H1 (cell line): ENCODE results near the gene PHRF1. TPM values are rescaled to one million over a fixed set of nuclear protein-coding genes. Genes with fewer than 3 reads are reported as not detected.

ENCODE experiments used
- CTCF ChIP-seq, 3 experiments: IDR thresholded peaks; 1 replicate in 2 of 3; 2 replicates in 1 of 3; pipeline versions ENCODE4 v1.5.1 to v1.6.1; 2011; ENCODE audit warnings: low read length in 3 of 3, mild to moderate bottlenecking in 3 of 3, inconsistent platforms in 2 of 3, low read depth in 1 of 3, moderate library complexity in 1 of 3; ENCODE audit not compliant: insufficient read depth in 1 of 3; ENCODE audit errors: control extremely low read depth in 1 of 3
- polyA plus RNA-seq, 7 experiments: library from polyadenylated mRNA; depleted of rRNA in 3 of 7; stranded (reverse) in 5 of 7; unstranded in 2 of 7; fragments of >200 nt in 5 of 7; fragments of 200-250 nt in 2 of 7; gene quantifications; 1 replicate in 5 of 7; 2 replicates in 1 of 7; 4 replicates in 1 of 7; pipeline versions ENCODE4 v1.2.1 to v1.2.3, GENCODE V29; 2011 to 2013; ENCODE audit warnings: missing spikeins in 2 of 7, mixed read lengths in 2 of 7
- total RNA-seq: library from RNA; stranded (reverse); fragmentation: NEBNext Ultra II Directional; extraction: Animal tissue kit (Norgen Biotek cat#: 25700); gene quantifications from 2 replicates; pipeline ENCODE4 v1.2.1, GENCODE V29; 2021

PHRF1 gene
- total and polyA plus RNA-seq, 2 of the 8 experiments (the other 6 are each of a cell fraction or from before 2014, with no cell fraction given) = 13.4 to 37.3 TPM

- TF ChIP-seq CTCF (IDR thresholded peaks at IDR 0.05; ENCODE audit: control extremely low read depth in 1 of 3, insufficient read depth in 1 of 3, low read depth in 1 of 3, low read length in 3 of 3) = no peak
These were observed 46.4 kb upstream of the PHRF1 start (continued) for GRCh38 chr11:529728-530411.
